GM20000 (cell line): ENCODE results near the gene LGALS16.

Experiments
- DNase-seq: peaks from one replicate; pipeline ENCODE4 v3.0.0; 2012; ENCODE audit warnings: low spot score
- TF ChIP-seq, protein P1 (sequence below): IDR thresholded peaks from 2 replicates; pipeline ENCODE4 v1.5.1; 2012; ENCODE audit warnings: mild to moderate bottlenecking, control low read depth; ENCODE audit errors: extremely low read depth, missing control alignments

The LGALS16 gene

DNA sequence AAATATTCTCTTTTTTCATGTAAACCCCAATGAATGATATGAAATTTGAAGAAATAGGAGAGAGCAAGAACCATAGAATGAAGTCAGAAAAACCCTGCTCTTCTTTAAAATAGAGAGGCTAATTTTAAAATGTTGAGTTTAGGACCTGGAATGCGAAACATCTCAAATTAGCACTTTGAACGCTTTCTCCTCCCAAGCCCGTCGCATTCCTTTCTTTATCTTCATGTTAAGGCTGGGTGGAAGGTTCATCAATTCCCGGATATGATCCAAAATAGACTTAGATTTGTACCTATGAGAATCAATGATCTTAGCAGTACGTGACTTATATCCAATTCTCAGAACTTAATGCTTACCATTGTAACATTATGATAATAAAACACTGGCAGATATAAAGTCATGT, 24.1 kb upstream of the LGALS16 start:
- TF ChIP-seq, protein P1, sequence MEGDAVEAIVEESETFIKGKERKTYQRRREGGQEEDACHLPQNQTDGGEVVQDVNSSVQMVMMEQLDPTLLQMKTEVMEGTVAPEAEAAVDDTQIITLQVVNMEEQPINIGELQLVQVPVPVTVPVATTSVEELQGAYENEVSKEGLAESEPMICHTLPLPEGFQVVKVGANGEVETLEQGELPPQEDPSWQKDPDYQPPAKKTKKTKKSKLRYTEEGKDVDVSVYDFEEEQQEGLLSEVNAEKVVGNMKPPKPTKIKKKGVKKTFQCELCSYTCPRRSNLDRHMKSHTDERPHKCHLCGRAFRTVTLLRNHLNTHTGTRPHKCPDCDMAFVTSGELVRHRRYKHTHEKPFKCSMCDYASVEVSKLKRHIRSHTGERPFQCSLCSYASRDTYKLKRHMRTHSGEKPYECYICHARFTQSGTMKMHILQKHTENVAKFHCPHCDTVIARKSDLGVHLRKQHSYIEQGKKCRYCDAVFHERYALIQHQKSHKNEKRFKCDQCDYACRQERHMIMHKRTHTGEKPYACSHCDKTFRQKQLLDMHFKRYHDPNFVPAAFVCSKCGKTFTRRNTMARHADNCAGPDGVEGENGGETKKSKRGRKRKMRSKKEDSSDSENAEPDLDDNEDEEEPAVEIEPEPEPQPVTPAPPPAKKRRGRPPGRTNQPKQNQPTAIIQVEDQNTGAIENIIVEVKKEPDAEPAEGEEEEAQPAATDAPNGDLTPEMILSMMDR, result no peak
- DNase-seq, result no peak

DNA sequence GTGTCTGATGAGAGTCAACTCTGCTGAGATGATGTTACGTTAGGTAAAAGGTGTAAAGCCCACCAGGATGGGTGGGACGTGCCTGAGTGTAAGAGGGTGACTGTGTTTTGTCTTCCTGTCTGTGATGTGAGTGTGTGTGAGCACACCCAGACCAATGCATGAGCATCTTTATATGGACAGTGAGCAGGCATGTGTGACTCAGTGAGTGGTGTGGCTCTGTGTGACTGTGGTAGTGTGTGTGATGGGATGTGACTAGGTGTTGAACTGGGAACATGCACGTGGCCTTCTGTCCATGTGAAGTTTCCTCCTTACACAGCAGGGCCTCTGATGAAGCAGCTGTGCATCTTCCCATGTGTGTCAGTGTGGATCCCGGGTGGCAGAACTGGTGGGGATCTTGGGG, 17.8 kb upstream of the LGALS16 start:
- no peak for DNase-seq
- TF ChIP-seq, protein P1, result no peak

DNA sequence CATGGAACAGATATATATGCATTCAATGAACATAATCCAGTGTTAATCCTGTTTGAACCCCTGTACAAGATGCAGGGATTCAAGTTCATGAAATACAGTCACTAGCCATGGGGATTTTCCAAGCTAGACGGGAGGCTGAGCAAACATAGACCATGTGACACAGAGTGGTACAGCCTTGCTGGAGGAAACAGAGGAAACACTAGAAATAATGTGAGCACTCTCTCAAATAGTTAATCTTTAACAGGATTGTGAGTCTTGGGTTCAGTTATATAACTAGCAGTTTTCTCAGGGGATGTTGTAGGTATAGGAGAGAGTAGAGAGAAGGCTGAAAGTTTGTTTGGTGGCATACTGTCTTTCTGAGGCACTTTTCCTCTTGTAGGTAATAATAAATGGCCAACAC, 13.9 kb upstream of the LGALS16 start:
- TF ChIP-seq, protein P1, result no peak
- DNase-seq, result no peak

DNA sequence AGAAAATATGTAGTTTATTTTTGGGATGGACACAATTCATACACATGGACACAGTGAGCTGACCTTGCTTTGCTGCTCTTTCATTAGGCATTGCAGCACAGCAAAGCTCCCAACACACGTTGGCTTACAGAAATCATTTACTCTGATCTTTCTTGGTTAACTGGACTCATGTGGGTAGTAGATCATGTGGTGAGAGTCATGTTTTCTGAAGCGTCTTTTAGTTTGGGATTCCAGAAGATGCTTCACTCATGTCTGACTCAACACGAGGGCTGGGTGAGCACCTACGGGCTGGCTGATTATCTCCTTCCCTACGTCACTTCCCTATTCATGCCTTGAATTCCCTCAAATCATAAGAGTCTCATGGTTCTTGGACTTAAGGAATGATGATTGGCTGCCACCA, 12.1 kb upstream of the LGALS16 start:
- TF ChIP-seq, protein P1, result no peak
- DNase-seq, result no peak

DNA sequence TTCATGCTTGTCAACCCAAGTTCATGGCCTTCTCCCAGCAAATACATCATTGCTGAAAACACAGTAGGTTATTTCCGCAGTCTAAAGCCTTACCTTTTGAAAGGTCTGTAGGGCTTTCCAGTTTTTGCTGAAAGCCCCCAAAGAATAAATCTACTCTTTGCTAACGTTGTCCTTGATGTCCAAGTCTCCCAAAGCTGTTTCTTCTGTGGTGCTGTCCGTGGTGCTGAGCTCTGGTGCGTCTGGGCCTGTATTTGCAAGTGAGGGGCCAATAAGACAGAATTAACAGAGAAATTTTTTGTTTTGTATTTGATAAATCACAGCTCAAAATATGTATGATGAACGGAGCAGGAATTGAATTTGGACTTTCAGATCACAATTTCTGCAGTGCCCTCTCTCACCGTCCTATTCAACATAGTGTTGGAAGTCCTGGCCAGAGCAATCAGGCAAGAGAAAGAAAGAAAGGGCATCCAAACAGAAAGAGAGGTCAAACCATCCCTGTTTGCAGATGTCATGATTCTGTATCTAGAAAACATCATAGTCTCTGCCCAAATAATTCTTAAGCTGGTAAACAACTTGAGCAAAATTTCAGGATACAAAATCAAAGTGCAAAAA, 9.8 kb upstream of the LGALS16 start:
- TF ChIP-seq, protein P1, result no peak
- no peak for DNase-seq

DNA sequence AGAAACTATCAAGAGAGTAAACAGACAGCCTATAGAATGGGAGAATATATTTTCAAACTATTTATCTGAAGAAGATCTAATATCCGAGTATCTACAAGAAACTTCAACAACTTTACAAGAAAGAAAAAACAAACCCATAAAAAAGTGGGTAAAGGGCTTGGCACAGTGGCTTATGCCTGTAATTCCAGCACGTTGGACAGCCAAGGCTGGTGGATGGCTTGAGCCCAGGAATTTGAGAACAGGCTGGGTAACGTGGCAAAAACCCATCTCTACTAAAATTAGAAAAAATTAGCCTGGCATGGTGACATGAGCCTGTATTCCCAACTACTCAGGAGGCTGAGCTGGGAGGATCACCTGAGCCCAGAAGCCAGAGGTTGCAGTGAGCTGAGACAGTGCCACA, 7.8 kb upstream of the LGALS16 start:
- no peak for DNase-seq
- TF ChIP-seq, protein P1, result no peak

DNA sequence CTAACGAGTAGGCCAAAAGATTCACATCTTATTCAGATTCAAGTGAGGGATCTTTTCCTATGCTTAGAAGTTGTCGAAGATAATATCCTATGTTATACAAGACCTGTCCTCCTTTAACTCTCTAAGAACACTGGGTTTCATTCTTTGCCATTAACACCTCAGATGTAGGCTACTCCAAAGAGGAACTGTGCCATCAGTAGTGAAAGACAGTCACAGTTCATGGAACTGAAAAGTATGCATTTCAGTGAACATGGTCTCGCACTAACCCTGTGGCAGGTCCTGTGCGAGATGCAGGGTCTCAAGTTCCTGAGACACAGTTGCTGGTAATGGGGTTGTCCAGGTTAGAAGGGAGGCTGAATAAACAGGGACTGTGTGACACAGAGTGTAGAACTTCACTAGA, 4.1 kb downstream of the LGALS16 start:
- no peak for DNase-seq
- TF ChIP-seq, protein P1, result no peak

DNA sequence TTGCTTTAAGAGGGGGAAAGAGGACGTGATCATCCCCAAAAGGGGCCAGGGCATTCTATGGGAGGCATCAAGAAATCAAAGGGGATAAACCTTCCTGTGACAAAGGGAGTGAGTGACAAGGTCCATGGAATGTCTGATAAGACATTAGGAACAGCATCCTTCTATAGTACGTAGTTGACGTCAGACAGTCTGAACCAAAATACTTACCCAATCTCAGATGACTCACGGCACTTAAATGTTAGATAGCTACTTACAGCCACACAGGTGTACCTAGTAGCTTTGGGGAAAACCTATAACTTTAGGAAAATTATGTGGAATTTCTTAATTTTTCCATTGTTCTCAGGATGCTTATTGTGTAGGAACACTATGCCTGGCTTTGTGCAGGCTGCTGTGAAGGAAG, 4.9 kb downstream of the LGALS16 start:
- DNase-seq, result no peak
- TF ChIP-seq, protein P1, result no peak
